HepG2 (cell line): ENCODE results near the gene NDUFB7. TPM values are rescaled to one million over a fixed set of nuclear protein-coding genes. Genes with fewer than 3 reads are reported as not detected.
A peak's percentile ranks its signal among the peaks of the same experiment; 100 is the strongest.

Experiments
- ATAC-seq: fragments of 200-7000 bp; cut with Tn5 transposase; 3 replicates; pipeline ENCODE4 v1.9.1; 2020; ENCODE audit warnings: mild to moderate bottlenecking, moderate library complexity
- BruUV-seq: library from RNA; stranded (reverse); fragments of 400-500 nt; replicated peaks from 2 replicates; lab custom pipeline; 2021; lab: Mats Ljungman, UMichigan
- CTCF ChIA-PET: fragments of 300-600 bp; formaldehyde crosslinking; extraction: SDS; loops from one replicate; lab custom pipeline; 2021; ENCODE audit warnings: low total read pairs, inconsistent platforms, low intra/inter-chr PET ratio; lab: Yijun Ruan, JAX
- POLR2A ChIA-PET: fragments of 350-600 bp; sonication (Branson Sonifier 250); formaldehyde crosslinking; loops from one replicate; lab custom pipeline; 2020; ENCODE audit warnings: antibody characterized with exemption, inconsistent platforms; lab: Yijun Ruan, JAX
- DNase-seq: peaks from one replicate; pipeline ENCODE4 v3.0.0-alpha.2; 2015; ENCODE audit warnings: low spot score
- FAIRE-seq: peaks from 3 replicates; lab custom pipeline; 2011; peaks lifted over from hg19 to GRCh38; lab: Jason Lieb, UNC
- H2AFZ ChIP-seq: one replicate; pipeline ENCODE4 v1.6.1; 2011; ENCODE audit warnings: low read length, inconsistent platforms
- H3K27ac ChIP-seq: fragments of 300-600 bp; 3 replicates; pipeline ENCODE4 v1.8.0; 2011; ENCODE audit warnings: mixed run types, mild to moderate bottlenecking, mixed read lengths, low read length, inconsistent platforms; ENCODE audit not compliant: insufficient read depth; ENCODE audit errors: extremely low read length
- H3K27me3 ChIP-seq, 2 experiments: fragments of 200-600 bp in 1 of 2; 2 replicates in 1 of 2; 3 replicates in 1 of 2; pipeline versions ENCODE4 v1.6.0 to v1.8.0; 2011; ENCODE audit warnings: low read length in 2 of 2, mild to moderate bottlenecking in 2 of 2, moderate library complexity in 2 of 2, inconsistent platforms in 1 of 2; ENCODE audit not compliant: insufficient read depth in 2 of 2, control insufficient read depth in 1 of 2
- H3K36me3 ChIP-seq, 2 experiments: fragments of 200-600 bp in 1 of 2; replicated peaks in 1 of 2; 2 replicates in 1 of 2; 3 replicates in 1 of 2; pipeline versions ENCODE4 v1.5.1 to v1.8.0; 2011; ENCODE audit warnings: low read length in 2 of 2, inconsistent platforms in 1 of 2; ENCODE audit not compliant: insufficient read depth in 2 of 2, control insufficient read depth in 1 of 2
- H3K4me1 ChIP-seq: 2 replicates; pipeline ENCODE4 v1.5.1; 2012; ENCODE audit warnings: low read length, inconsistent platforms; ENCODE audit not compliant: insufficient read depth
- H3K4me2 ChIP-seq: 2 replicates; pipeline ENCODE4 v1.6.0; 2011; ENCODE audit warnings: low read depth, low read length, inconsistent platforms
- H3K4me3 ChIP-seq, 3 experiments: fragments of 200-600 bp in 1 of 3; sonication (generic), shearing (Covaris generic) in 1 of 3; replicated peaks in 1 of 3; 2 replicates each; pipeline ENCODE4 v1.5.1; 2011 to 2016; ENCODE audit warnings: low read length in 3 of 3, inconsistent platforms in 2 of 3, low read depth in 2 of 3, mild to moderate bottlenecking in 2 of 3, control low read depth in 1 of 3, mixed read lengths in 1 of 3; ENCODE audit not compliant: insufficient read depth in 1 of 3
- H3K79me2 ChIP-seq: one replicate; pipeline ENCODE4 v1.6.1; 2011; ENCODE audit warnings: low read length, inconsistent platforms; ENCODE audit not compliant: insufficient read depth
- H3K9ac ChIP-seq: 2 replicates; pipeline ENCODE4 v1.6.0; 2011; ENCODE audit warnings: mild to moderate bottlenecking, low read depth, low read length, inconsistent platforms; ENCODE audit not compliant: insufficient read depth
- H3K9me3 ChIP-seq: 2 replicates; pipeline ENCODE4 v1.5.1; 2012; ENCODE audit warnings: mild to moderate bottlenecking, low read length
- H4K20me1 ChIP-seq: 2 replicates; pipeline ENCODE4 v1.6.0; 2011; ENCODE audit warnings: inconsistent platforms, mild to moderate bottlenecking, low read length, moderate library complexity; ENCODE audit not compliant: insufficient read depth
- ATF7-NPFF ChIP-seq: sonication (generic); formaldehyde crosslinking; IDR thresholded peaks from 2 replicates; pipeline ENCODE4 v1.8.1; 2023; ENCODE audit warnings: mild to moderate bottlenecking, low read depth, missing genetic modification reagents, moderate library complexity
- CHD4 ChIP-seq: fragments of 200-600 bp; sonication (generic); IDR thresholded peaks from 2 replicates; pipeline ENCODE4 v1.7.0; 2017; ENCODE audit warnings: mild to moderate bottlenecking, low read length, borderline replicate concordance
- HBP1 ChIP-seq: IDR thresholded peaks from 2 replicates; pipeline ENCODE4 v1.6.1; 2016; ENCODE audit warnings: low read depth, control low read depth
- KDM3A ChIP-seq: IDR thresholded peaks from 2 replicates; pipeline ENCODE4 v1.6.1; 2018; ENCODE audit warnings: low read depth, missing compliant biosample characterization
- MAFK ChIP-seq, 2 experiments: IDR thresholded peaks in 1 of 2; conservative IDR thresholded peaks in 1 of 2; 2 replicates each; pipeline ENCODE4 v1.6.1; 2011; ENCODE audit warnings: improper control_type of control experiment in 2 of 2, low read length in 2 of 2
- REPIN1 ChIP-seq: sonication (generic); formaldehyde crosslinking; IDR thresholded peaks from 2 replicates; pipeline ENCODE4 v1.8.0; 2022; ENCODE audit warnings: missing genetic modification reagents, low read depth, mild to moderate bottlenecking, borderline replicate concordance
- YEATS4 ChIP-seq: sonication (generic); formaldehyde crosslinking; IDR thresholded peaks from 2 replicates; pipeline ENCODE4 v1.4.0; 2020; ENCODE audit warnings: missing genetic modification reagents, borderline replicate concordance
- YY1 ChIP-seq: IDR thresholded peaks from 2 replicates; pipeline ENCODE4 v1.6.1; 2011; ENCODE audit warnings: low read length, low read depth, moderate library complexity, mild to moderate bottlenecking; ENCODE audit not compliant: insufficient read depth, insufficient replicate concordance
- ZBTB34 ChIP-seq: sonication (generic); formaldehyde crosslinking; IDR thresholded peaks from 2 replicates; pipeline ENCODE4 v1.8.0; 2022; ENCODE audit warnings: mild to moderate bottlenecking, missing genetic modification reagents
- ZNF121 ChIP-seq: sonication (generic); formaldehyde crosslinking; IDR thresholded peaks from 2 replicates; pipeline ENCODE4 v1.5.0; 2020; ENCODE audit warnings: mild to moderate bottlenecking, missing genetic modification reagents
- WGBS: methylation state at CpG from one replicate; pipeline ENCODE4 v1.1.6; 2017; ENCODE audit warnings: low lambda C conversion rate; 5-methylcytosine and 5-hydroxymethylcytosine counted together
- in situ Hi-C: cut with HindIII; loops from 2 replicates; pipeline ENCODE4 v1.10.0; 2017; ENCODE audit warnings: low pct_unique_long_range_greater_than_20kb; ENCODE audit not compliant: extremely low pct_ligation_motif_present
- intact Hi-C: fragments of 100-400 bp; cut with micrococcal nuclease; formaldehyde crosslinking; loops from one replicate; pipeline ENCODE4 v1.10.0; 2022; ENCODE audit not compliant: unreplicated experiment
- polyA plus RNA-seq, 8 experiments: library from polyadenylated mRNA; depleted of rRNA in 3 of 8; stranded (reverse) in 7 of 8; unstranded in 1 of 8; fragments of >200 nt; fragmentation: Illumina TruSeq in 4 of 8; extraction: Trizol in 4 of 8; gene quantifications; 2 replicates each; pipeline versions ENCODE4 v1.2.1 to v1.2.3, GENCODE V29; 2011 to 2016; ENCODE audit warnings: low read depth in 4 of 8, missing spikeins in 1 of 8, mixed read lengths in 1 of 8; ENCODE audit not compliant: insufficient read depth in 1 of 8
- total RNA-seq, 5 experiments: library from RNA; depleted of rRNA; stranded (reverse); fragments of >200 nt; fragmentation: Illumina TruSeq; extraction: Trizol; gene quantifications; 2 replicates each; pipeline ENCODE4 v1.2.3, GENCODE V29; 2016; ENCODE audit warnings: low read depth in 1 of 5

Gene NDUFB7
- total and polyA plus RNA-seq, 2 of the 13 experiments (the other 11 are each of a cell fraction or from before 2014, with no cell fraction given) = 156 to 198 TPM

GRCh38 chr19:14525729-14526128 lies 46.1 kb downstream of the NDUFB7 start:
- Histone ChIP-seq H3K9me3 (no peaks in the 10 kb centered on the region), H3K36me3 (no peaks in the 10 kb centered on the region), H3K4me3 (no peak overlapping the region), H3K79me2 (peaks cover 10% of the 10 kb centered on the region), H3K9ac (no peak overlapping the region), H3K4me2 (no peak overlapping the region), H3K4me1 (peaks cover 33% of the 10 kb centered on the region), H3K27me3 (no peaks in the 10 kb centered on the region; a peak in 1 of 5 replicates), H4K20me1 (no peaks in the 10 kb centered on the region), H2AFZ (no peak overlapping the region), H3K27ac (no peak overlapping the region)
- ChIA-PET POLR2A (interaction anchor here (0.6 to 1.8 kb wide), 3 partner anchors 11 to 16 kb away, joined by 3 to 5 read pairs (median 3); no protein-coding TSS in a partner anchor), CTCF (no interaction called here)
- in situ Hi-C loops = no loop called here
- intact Hi-C loops = no loop called here
- no peak for DNase-seq
- WGBS = 81% methylated on average over 6 of the region's 6 CpGs
- no TSS peak for BruUV-seq
- no peak for ATAC-seq
- FAIRE-seq = no peak
- TF ChIP-seq MAFK (conservative IDR thresholded peaks at IDR 0.05 in 1 of 2, IDR thresholded peaks at IDR 0.05 in 1 of 2; ENCODE audit: low read length in 2 of 2) (peak; percentile 10 to 48; a peak in 2 of 4 replicates), ATF7-NPFF (CRISPR knock-in tag) (no peak)
- TF ChIP-seq, all 625 proteins: peak for 1

- intact Hi-C loops (loop anchor here (1.0 kb wide), 1 partner anchor 9 kb away; the partner anchor contains the start of gene TECR), in situ Hi-C loops (no loop called here)
- FAIRE-seq (no peak), ATAC-seq (no peak), DNase-seq (no peak)
- ChIA-PET POLR2A (interaction anchor here (0.9 to 5.8 kb wide), 9 partner anchors 8 to 51 kb away, joined by 5 to 123 read pairs (median 11); partner anchors contain the start of genes GIPC1, NDUFB7 and TECR), CTCF (no interaction called here)
- H3K9me3 ChIP-seq = no peaks in the 10 kb centered on the region
- peaks cover 20% of the 10 kb centered on the region for H4K20me1 ChIP-seq
- BruUV-seq = TSS peak; percentile 52
- peaks cover 5 to 11% of the 10 kb centered on the region in 2 experiments; a peak in 4 of 5 replicates for H3K36me3 ChIP-seq
- peak overlapping the region; percentile 75 for H3K4me2 ChIP-seq
- 0 out of 2 replicates have a peak, but pooled peaks have one; percentile 2 for TF ChIP-seq KDM3A (CRISPR knock-in tag)
- 0 out of 2 replicates have a peak, but pooled peaks have one; percentile 48 for TF ChIP-seq CHD4
- no peak for TF ChIP-seq YY1
- no peak for TF ChIP-seq ZBTB34 (CRISPR knock-in tag)
- TF ChIP-seq REPIN1 = no peak
- TF ChIP-seq HBP1 = no peak
- TF ChIP-seq YEATS4 (CRISPR knock-in tag) = no peak
- peak; percentile 90 for TF ChIP-seq ZNF121
- H3K27me3 ChIP-seq = no peaks in the 10 kb centered on the region; a peak in 1 of 5 replicates
- peaks cover 54% of the 10 kb centered on the region for H3K4me1 ChIP-seq
- H2AFZ ChIP-seq = no peak overlapping the region
- peak overlapping the region; percentile 97 for H3K27ac ChIP-seq
- WGBS = 58% methylated on average over 4 of the region's 4 CpGs
- peaks cover 25% of the 10 kb centered on the region for H3K79me2 ChIP-seq
- H3K4me3 ChIP-seq = no peak overlapping the region
- H3K9ac ChIP-seq = peak overlapping the region; percentile 70
Observed at GRCh38 chr19:14520543-14520942, 51.3 kb downstream of the NDUFB7 start.
